ENCODE measurements around the gene CCDC28A.

DNA sequence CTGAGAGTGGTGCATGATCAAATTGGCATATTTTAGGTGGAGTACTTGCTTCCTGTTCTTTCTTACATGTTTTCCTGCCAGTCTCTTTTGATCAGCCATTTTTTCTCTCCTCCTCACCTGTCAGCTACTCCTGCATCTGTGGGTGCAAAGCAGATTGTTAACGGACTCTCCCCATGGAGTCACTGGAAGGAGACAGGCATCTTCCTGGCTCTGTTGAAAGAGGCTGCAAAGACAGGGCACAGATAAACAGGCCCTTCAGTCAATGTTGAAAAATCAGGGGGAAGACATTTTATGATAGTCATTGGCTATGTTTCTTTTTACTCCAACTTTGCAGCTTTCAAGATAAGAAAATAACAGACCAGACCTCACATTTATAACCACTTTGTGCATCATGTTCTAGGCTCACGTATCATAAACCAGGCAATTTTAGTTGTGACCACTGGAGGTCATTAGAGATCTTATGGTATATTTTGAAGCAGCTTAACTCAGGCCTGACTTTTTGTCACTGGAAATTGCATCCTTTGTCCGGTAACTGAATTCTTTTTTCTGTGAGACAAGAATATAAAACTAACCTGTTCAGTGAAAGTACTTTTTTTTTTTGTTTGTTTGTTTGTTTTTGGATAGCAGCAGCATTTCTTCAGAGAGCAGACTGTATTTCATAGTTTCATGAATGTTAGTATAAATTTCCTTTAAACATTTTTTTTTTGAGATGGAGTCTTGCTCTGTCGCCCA lies 42.4 kb downstream of the CCDC28A start:
- TF ChIP-seq POLR2A (IDR thresholded peaks at IDR 0.05) = no peak
- TF ChIP-seq, protein P1, sequence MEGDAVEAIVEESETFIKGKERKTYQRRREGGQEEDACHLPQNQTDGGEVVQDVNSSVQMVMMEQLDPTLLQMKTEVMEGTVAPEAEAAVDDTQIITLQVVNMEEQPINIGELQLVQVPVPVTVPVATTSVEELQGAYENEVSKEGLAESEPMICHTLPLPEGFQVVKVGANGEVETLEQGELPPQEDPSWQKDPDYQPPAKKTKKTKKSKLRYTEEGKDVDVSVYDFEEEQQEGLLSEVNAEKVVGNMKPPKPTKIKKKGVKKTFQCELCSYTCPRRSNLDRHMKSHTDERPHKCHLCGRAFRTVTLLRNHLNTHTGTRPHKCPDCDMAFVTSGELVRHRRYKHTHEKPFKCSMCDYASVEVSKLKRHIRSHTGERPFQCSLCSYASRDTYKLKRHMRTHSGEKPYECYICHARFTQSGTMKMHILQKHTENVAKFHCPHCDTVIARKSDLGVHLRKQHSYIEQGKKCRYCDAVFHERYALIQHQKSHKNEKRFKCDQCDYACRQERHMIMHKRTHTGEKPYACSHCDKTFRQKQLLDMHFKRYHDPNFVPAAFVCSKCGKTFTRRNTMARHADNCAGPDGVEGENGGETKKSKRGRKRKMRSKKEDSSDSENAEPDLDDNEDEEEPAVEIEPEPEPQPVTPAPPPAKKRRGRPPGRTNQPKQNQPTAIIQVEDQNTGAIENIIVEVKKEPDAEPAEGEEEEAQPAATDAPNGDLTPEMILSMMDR (IDR thresholded peaks at IDR 0.05) = peak; percentile 65 to 85 (median 77)
